Activated naive CD4-positive, alpha-beta T cell treated with anti-CD3 and anti-CD28 coated beads, Interleukin-2, amount 50 U/mL, for 72 hours (primary cell): ENCODE data around the gene C19orf25. TPM values are rescaled to one million over a fixed set of nuclear protein-coding genes. Genes with fewer than 3 reads are reported as not detected.
A peak's percentile ranks its signal among the peaks of the same experiment; 100 is the strongest.

Experiments used
- ATAC-seq, 2 donors: fragments of 150-1000 bp; cut with Tn5 transposase; 2 replicates each; pipeline ENCODE4 v1.10.0; 2021; ENCODE audit warnings: mild to moderate bottlenecking in 2 of 2, moderate library complexity in 2 of 2
- DNase-seq, 2 donors: peaks; one replicate each; pipeline ENCODE4 v3.0.0; 2021 to 2022; ENCODE audit warnings: low spot score in 2 of 2
- H3K27ac Mint-ChIP-seq, 2 donors: one replicate each; pipeline ENCODE4 v1.8.0; 2022; ENCODE audit warnings: mild to moderate bottlenecking in 2 of 2, mixed read lengths in 2 of 2
- H3K36me3 Mint-ChIP-seq, 2 donors: one replicate each; pipeline ENCODE4 v1.8.0; 2022; ENCODE audit warnings: mixed read lengths in 2 of 2
- H3K9me3 Mint-ChIP-seq, 2 donors: one replicate each; pipeline ENCODE4 v1.8.0; 2022; ENCODE audit warnings: mixed read lengths in 2 of 2
- total RNA-seq, 2 donors: library from RNA; stranded (reverse); gene quantifications; one replicate each; pipeline ENCODE4 v1.2.3, GENCODE V29; 2022

C19orf25 gene
- total RNA-seq, 2 donors from 2014 or later: 24.5 to 29.3 TPM

GRCh38 chr19:1514986-1515721, 36.1 kb upstream of the C19orf25 start:
- no peak for ATAC-seq
- DNase-seq: no peak
- no peaks in the 10 kb centered on the region for H3K9me3 Mint-ChIP-seq
- no peaks in the 10 kb centered on the region for H3K36me3 Mint-ChIP-seq
- H3K27ac Mint-ChIP-seq: no peak overlapping the region

DNA sequence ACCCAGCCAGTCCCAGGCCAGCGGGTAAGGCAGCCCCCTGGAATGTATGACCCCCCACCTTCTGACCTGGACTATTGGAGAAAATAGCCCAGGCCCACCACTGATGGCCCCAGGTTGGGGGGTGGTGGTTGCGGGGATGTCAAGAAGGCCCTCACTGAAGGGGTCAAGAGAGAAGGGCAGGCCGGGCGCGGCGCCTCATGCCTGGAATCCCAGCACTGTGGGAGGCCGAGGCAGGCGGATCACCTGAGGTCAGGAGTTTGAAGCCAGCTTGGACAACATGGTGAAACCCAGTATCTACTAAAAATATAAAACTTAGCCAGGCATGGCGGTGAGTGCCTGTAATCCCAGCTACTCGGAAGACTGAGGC, 35.3 kb upstream of the C19orf25 start:
- Mint-ChIP-seq H3K27ac (no peak overlapping the region), H3K9me3 (no peaks in the 10 kb centered on the region), H3K36me3 (no peaks in the 10 kb centered on the region)
- no peak for ATAC-seq
- DNase-seq: no peak

- H3K27ac Mint-ChIP-seq: no peak overlapping the region
- no peaks in the 10 kb centered on the region for H3K9me3 Mint-ChIP-seq
- H3K36me3 Mint-ChIP-seq: no peaks in the 10 kb centered on the region
- ATAC-seq: peak; percentile 48 to 63
- DNase-seq: peak in 1 of 2 donors; percentile 84
These were observed 34.7 kb upstream of the C19orf25 start for GRCh38 chr19:1513499-1514294.

DNA sequence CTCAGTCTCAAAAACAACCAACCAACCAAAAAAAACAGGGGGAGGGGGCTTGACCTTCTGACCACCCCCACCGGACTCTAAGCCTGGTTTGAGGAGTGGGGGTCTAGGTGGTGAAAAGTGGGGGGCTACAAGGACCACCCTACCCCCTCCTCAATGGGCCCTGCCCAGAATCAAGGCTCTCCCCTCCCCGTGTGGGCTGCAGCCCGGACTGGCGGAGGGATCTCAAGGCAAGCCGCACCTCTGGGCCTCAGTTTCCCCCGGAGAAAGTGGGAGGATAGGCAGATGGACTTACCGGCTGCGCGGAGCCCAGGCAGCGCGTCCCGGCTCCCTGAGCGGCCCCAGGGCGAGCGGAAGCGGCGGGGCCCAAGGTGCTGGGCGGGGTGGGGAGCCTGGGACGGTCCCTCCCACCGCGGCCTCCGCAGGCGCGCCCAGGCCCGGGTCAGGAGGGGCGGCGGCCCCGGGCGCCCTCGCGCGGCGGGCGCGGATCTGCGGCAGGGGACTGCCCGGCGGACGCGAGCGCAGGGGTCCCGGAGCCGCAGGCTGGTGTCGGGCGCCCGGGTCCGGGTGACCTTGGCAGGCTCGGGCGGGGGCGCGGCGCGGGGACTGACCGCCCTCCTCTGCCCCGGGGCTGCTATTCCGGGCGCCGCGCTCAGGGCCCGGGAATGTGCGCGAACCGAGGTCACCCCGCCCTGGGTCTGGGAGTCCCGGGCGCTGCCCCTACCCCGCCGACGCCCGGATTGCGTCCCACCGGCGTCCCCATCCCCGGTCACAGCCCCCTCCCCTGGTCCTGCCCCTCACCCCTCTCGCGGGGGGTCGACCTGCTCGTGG, 33.9 kb upstream of the C19orf25 start, which contains the start of gene ADAMTSL5:
ADAMTSL5 (minus strand) TSS at position 349 of the 828 bp plus-strand sequence. CDS start 2,076 bp downstream, outside the sequence.
- DNase-seq (peak; percentile 81), ATAC-seq (peak; percentile 88 to 97)
- Mint-ChIP-seq H3K27ac (no peak within 1 kb of the TSS), H3K9me3 (no peaks in the 10 kb centered on the region), H3K36me3 (no peaks in the 10 kb centered on the region)

GRCh38 chr19:1511318-1512317, 32.6 kb upstream of the C19orf25 start:
- H3K9me3 Mint-ChIP-seq: no peaks in the 10 kb centered on the region

GRCh38 chr19:1510807-1511206, 31.8 kb upstream of the C19orf25 start:
- H3K9me3 Mint-ChIP-seq: no peaks in the 10 kb centered on the region
- ATAC-seq: no peak
- no peaks in the 10 kb centered on the region for H3K36me3 Mint-ChIP-seq
- no peak overlapping the region for H3K27ac Mint-ChIP-seq
- DNase-seq: no peak

More at GRCh38 chr19:1511318-1512317, 32.6 kb upstream of the C19orf25 start:
- no peaks in the 10 kb centered on the region for H3K36me3 Mint-ChIP-seq
- no peak for ATAC-seq
- DNase-seq: no peak
- no peak overlapping the region for H3K27ac Mint-ChIP-seq

DNA sequence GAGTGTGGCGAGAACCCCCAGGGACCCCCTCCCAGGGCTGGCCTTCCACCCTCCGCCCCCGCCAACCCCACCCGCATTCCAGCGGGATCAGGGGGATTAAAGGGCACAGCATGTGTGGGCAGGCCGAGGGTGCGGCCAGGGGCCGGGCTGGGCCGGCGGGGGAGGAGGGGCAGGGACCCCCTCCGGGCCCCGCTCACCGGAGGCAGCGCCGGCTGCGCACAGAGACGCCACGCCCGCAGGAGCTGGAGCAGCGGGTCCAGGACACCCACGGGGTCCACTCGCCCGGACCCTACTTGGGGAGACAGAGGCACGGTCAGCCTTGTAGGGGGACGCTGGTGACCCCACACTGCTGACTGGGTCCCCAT, 31.4 kb upstream of the C19orf25 start:
- Mint-ChIP-seq H3K27ac (no peak overlapping the region), H3K9me3 (no peaks in the 10 kb centered on the region), H3K36me3 (no peaks in the 10 kb centered on the region)
- no peak for ATAC-seq
- DNase-seq: no peak

DNA sequence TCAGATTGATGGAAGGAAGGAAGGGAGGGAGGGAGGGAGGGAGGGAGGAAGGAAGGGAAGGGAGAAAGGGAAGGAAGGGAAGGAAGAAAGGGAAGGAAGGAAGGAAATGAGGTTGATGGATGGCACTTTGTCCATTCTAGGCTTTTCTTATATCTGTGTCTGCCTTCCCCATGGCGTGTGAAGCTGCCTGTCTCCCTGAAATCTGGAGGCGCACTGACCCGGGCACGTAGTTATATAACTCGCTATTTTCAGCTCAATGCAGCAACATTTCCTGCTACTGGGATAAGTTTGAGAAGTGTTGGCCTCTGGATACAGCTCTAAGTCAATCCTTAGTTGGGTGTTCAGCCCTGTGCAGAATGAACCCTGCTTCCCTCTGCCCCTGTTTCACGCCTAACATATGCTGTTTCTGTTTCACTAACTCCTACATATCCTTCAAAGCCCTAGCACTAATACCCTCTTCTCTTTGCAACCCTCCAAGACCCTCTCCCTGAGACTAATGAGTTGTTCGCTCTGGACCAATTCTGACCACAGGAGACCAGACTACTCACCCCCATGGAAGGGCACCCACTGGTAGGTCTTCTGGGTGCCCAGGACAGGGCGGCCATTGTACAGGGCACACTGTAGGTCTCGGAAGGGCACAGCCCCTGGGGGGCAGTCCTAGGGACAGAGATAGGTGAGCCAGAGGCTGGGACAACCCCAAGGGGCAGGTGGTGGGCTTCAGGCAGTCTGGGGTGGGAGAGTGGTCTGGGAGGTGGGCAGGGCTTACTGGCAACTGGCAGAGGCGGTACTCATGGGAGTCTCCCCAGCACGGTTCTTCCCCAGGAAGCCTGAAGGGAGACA, 30.8 kb upstream of the C19orf25 start:
- H3K36me3 Mint-ChIP-seq: no peaks in the 10 kb centered on the region
- H3K27ac Mint-ChIP-seq: no peak overlapping the region
- ATAC-seq (no peak), DNase-seq (no peak)
- no peaks in the 10 kb centered on the region for H3K9me3 Mint-ChIP-seq

DNA sequence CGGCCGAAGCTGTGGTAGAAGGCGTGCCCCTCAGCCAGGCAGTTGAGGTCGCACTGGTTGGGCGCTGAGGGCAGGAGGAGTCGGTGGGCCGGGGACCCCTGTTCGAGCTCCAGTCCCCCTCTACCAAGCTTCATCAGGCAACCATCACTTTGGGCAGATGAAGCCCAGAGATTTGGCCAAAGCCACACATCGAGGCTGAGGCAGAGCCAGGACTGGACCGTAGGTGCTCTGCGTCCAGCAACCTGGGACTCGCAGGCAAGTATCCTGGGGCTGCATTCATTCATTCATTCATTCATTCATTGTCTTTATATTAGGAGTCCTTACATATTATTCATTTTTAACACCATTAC, 29.5 kb upstream of the C19orf25 start:
- no peak for DNase-seq
- ATAC-seq: no peak
- H3K36me3 Mint-ChIP-seq: no peaks in the 10 kb centered on the region
- peak overlapping the region in 1 of 2 donors; percentile 36 for H3K27ac Mint-ChIP-seq
- no peaks in the 10 kb centered on the region for H3K9me3 Mint-ChIP-seq

DNA sequence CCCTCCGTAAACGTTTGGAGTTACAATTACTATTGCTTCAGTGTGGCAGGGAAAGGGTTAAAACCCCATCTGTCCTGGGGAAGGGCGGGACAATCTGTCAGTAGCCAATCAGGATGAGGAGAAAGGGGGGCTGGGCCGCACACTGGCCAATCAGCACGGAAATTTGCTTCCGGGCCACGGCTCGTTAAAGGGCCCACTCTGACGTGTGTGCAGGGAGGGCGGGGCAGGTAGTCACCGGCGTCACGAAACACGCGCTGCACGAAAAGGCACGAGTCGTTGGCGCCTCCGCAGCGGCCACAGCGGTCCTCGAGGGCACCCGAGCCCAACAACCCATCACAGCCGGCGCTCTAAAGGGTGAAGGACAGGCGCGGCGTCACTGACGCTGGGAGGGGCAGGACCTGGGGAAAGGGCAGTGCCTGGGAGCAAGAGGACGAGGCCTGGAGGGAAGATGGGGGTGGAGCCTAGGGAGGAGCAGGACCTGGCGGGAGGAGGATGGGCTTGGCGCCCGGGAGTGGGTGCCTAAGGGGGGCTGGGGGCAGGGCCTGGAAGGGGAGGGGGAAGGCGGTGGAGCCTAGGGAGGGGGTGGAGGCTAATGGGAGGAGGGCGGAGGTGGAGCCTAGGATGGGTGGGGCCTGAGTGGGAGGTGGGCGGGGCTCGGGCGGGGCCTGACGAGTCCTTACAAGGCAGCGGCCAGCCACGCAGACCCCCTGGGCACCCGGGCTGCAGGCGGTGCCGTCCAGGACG, 28.9 kb upstream of the C19orf25 start:
- ATAC-seq (peak; percentile 84 to 92), DNase-seq (peak; percentile 85 to 86)
- no peaks in the 10 kb centered on the region for H3K36me3 Mint-ChIP-seq
- no peaks in the 10 kb centered on the region for H3K9me3 Mint-ChIP-seq
- peak overlapping the region; percentile 32 to 36 for H3K27ac Mint-ChIP-seq

GRCh38 chr19:1507192-1507660, 28.2 kb upstream of the C19orf25 start:
- no peak for DNase-seq
- H3K27ac Mint-ChIP-seq: no peak overlapping the region
- no peaks in the 10 kb centered on the region for H3K36me3 Mint-ChIP-seq
- no peaks in the 10 kb centered on the region for H3K9me3 Mint-ChIP-seq
- no peak for ATAC-seq

DNA sequence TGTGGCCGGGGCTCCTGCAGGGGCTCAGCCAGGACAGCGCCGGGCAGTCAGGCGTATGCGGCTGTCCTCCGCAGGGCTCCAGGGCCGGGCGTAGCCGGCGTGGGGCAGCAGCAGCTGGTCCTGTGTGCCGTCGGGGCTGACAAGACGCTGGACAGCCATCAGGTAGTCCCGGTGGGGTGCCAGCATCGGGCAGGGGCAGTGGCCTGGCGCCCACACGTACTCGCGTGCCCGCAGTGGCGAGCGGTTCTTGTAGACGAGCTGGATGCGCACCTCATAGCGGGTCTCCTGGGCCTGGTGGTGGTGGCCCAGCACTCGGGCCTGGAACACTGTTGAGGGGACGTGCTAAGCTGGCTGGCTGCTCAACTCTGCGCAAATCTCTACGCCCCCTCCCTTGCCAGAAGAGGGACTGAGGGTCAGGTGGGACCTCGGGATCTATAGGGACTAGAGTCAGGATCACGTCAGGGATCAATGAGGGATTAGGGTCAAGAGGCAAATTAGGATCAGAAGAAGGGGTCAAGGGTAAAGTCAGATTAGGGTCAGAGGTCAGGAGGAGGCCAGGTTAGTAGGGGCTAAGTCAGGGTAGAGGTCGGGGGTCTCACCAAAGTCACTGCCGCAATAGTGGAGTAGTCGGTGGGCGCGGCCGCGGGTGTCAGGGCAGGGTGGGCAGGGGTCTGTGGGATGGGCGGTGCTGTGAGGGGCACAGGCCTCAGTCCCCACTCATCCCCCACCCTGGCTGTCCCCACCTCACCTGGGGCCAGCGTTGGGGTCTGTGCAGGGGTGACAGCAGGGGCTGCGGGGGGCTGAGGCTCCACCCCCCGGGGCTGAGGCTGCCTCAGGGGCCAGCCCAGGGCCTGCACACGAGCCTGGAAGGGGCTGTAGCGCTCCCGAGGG, 27.2 kb upstream of the C19orf25 start:
- ATAC-seq (no peak), DNase-seq (no peak)
- Mint-ChIP-seq H3K27ac (no peak overlapping the region), H3K36me3 (no peaks in the 10 kb centered on the region), H3K9me3 (no peaks in the 10 kb centered on the region)

DNA sequence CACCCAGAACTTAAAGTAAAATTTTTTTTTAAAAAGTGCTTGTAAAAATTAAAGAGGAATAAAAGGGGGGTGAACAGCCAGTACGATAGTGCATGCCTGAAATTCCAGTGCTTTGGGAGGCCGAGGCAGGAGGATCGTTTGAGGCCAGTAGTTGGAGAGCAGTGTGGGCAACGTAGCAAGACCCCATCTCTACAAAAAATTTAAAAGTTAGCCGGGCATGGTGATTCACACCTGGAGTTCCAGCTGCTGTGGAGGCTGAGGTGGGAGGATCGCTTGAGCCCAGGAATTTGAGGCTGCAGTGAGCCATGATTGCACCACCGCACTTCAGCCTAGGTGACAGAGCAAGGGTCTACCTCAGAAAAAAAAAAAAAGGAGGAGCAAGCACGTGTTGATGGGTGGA, 26.0 kb upstream of the C19orf25 start:
- no peaks in the 10 kb centered on the region for H3K36me3 Mint-ChIP-seq
- ATAC-seq: no peak
- H3K27ac Mint-ChIP-seq: no peak overlapping the region
- no peaks in the 10 kb centered on the region for H3K9me3 Mint-ChIP-seq
- DNase-seq: no peak
